DOHH2 (cell line): ENCODE results near the gene UBE2S.

ENCODE experiments used
- CTCF ChIP-seq: fragments of 200-600 bp; sonication (generic); IDR thresholded peaks from one replicate; pipeline ENCODE4 v1.5.1; 2014; ENCODE audit warnings: antibody characterized with exemption, mild to moderate bottlenecking, low read depth, low read length; ENCODE audit not compliant: poor library complexity, severe bottlenecking
- EZH2phosphoT487 ChIP-seq: fragments of 200-600 bp; sonication (generic); IDR thresholded peaks from 2 replicates; pipeline ENCODE4 v1.6.1; 2017; ENCODE audit warnings: borderline replicate concordance, mild to moderate bottlenecking, antibody characterized with exemption, low read length, moderate library complexity, mixed read lengths

GRCh38 chr19:55370305-55370988 is 37.1 kb downstream of the UBE2S start, which contains the start of gene IL11:
- no peak for TF ChIP-seq CTCF
- no peak for TF ChIP-seq EZH2phosphoT487
